GM23338 (cell line): Measurements from ENCODE around the gene HERC2. TPM values are rescaled to one million over a fixed set of nuclear protein-coding genes. Genes with fewer than 3 reads are reported as not detected.

ENCODE experiments used
- ATAC-seq: fragments of 200-7000 bp; cut with Tn5 transposase; 3 replicates; pipeline ENCODE4 v1.9.1; 2020
- DNase-seq: peaks from one replicate; pipeline ENCODE4 v3.0.0-alpha.2; 2015; ENCODE audit warnings: low spot score
- H2AFZ ChIP-seq: fragments of 200-600 bp; sonication (generic); 2 replicates; pipeline ENCODE4 v1.8.0; 2016; ENCODE audit warnings: antibody characterized with exemption, mild to moderate bottlenecking, moderate library complexity
- H3F3A ChIP-seq: fragments of 200-600 bp; sonication (generic); replicated peaks from 2 replicates; pipeline ENCODE4 v1.8.0; 2017; ENCODE audit warnings: antibody characterized with exemption, mixed run types, low read depth
- H3K27ac ChIP-seq: fragments of 200-600 bp; sonication (generic); 2 replicates; pipeline ENCODE4 v1.6.1; 2016; ENCODE audit warnings: low read depth
- H3K27me3 ChIP-seq: fragments of 200-600 bp; sonication (generic); 2 replicates; pipeline ENCODE4 v1.8.0; 2016; ENCODE audit warnings: mild to moderate bottlenecking, mixed run types, moderate library complexity; ENCODE audit not compliant: insufficient read depth
- H3K36me3 ChIP-seq: fragments of 200-600 bp; sonication (generic); 2 replicates; pipeline ENCODE4 v1.8.0; 2016; ENCODE audit warnings: mild to moderate bottlenecking; ENCODE audit not compliant: insufficient read depth
- H3K4me1 ChIP-seq: fragments of 200-600 bp; sonication (generic); 2 replicates; pipeline ENCODE4 v1.8.0; 2016; ENCODE audit warnings: mild to moderate bottlenecking, moderate library complexity; ENCODE audit not compliant: insufficient read depth
- H3K4me2 ChIP-seq: fragments of 200-600 bp; sonication (generic); 2 replicates; pipeline ENCODE4 v1.7.1; 2017; ENCODE audit warnings: mixed run types
- H3K4me3 ChIP-seq: fragments of 200-600 bp; sonication (generic); 2 replicates; pipeline ENCODE4 v1.6.1; 2016; ENCODE audit warnings: mixed run types
- H3K79me2 ChIP-seq: fragments of 200-600 bp; sonication (generic); replicated peaks from 2 replicates; pipeline ENCODE4 v1.8.0; 2017; ENCODE audit warnings: mild to moderate bottlenecking; ENCODE audit not compliant: insufficient read depth
- H3K9me2 ChIP-seq: fragments of 200-600 bp; sonication (generic); 2 replicates; pipeline ENCODE4 v1.8.0; 2017; ENCODE audit not compliant: insufficient read depth
- H4K20me1 ChIP-seq: fragments of 200-600 bp; sonication (generic); replicated peaks from 2 replicates; pipeline ENCODE4 v1.8.0; 2017; ENCODE audit warnings: mild to moderate bottlenecking; ENCODE audit not compliant: insufficient read depth
- H3K27ac Mint-ChIP-seq: 2 replicates; pipeline ENCODE4 v1.8.0; 2020; ENCODE audit warnings: inconsistent platforms, mild to moderate bottlenecking, moderate library complexity, mixed read lengths
- H3K27me3 Mint-ChIP-seq: 3 replicates; pipeline ENCODE4 v1.8.0; 2022; ENCODE audit warnings: low read depth, mild to moderate bottlenecking, moderate library complexity, mixed read lengths, inconsistent platforms; ENCODE audit not compliant: insufficient read depth, poor library complexity
- H3K36me3 Mint-ChIP-seq: 3 replicates; pipeline ENCODE4 v1.8.0; 2021; ENCODE audit warnings: low read depth, mild to moderate bottlenecking, inconsistent platforms, moderate library complexity, mixed read lengths
- H3K4me1 Mint-ChIP-seq: 3 replicates; pipeline ENCODE4 v1.8.0; 2020; ENCODE audit warnings: mild to moderate bottlenecking, inconsistent platforms, mixed read lengths
- H3K4me3 Mint-ChIP-seq: 3 replicates; pipeline ENCODE4 v1.8.0; 2021; ENCODE audit warnings: moderate library complexity, mild to moderate bottlenecking, inconsistent platforms, mixed read lengths
- H3K9me3 Mint-ChIP-seq: 3 replicates; pipeline ENCODE4 v1.8.0; 2020; ENCODE audit warnings: moderate library complexity, mild to moderate bottlenecking, inconsistent platforms, mixed read lengths
- CREB1 ChIP-seq: fragments of 250-450 bp; sonication (Bioruptor Pico); IDR thresholded peaks from 2 replicates; pipeline ENCODE4 v1.5.0; 2020; ENCODE audit warnings: low read depth, mild to moderate bottlenecking, moderate library complexity
- EZH2phosphoT487 ChIP-seq: fragments of 200-600 bp; sonication (generic); IDR thresholded peaks from one replicate; pipeline ENCODE4 v1.8.1; 2018; ENCODE audit warnings: antibody characterized with exemption; ENCODE audit not compliant: unreplicated experiment
- JUNB ChIP-seq: IDR thresholded peaks from one replicate; pipeline ENCODE4 v1.6.1; 2016; ENCODE audit warnings: antibody characterized with exemption; ENCODE audit not compliant: unreplicated experiment
- POLR2AphosphoS5 ChIP-seq: IDR thresholded peaks from 2 replicates; pipeline ENCODE4 v1.6.1; 2016; ENCODE audit warnings: antibody characterized with exemption, low read depth
- STAT1 ChIP-seq: IDR thresholded peaks from one replicate; pipeline ENCODE4 v1.6.1; 2016; ENCODE audit warnings: antibody characterized with exemption; ENCODE audit not compliant: unreplicated experiment
- ZNF114 ChIP-seq: fragments of 250-450 bp; sonication (Bioruptor Pico); IDR thresholded peaks from 2 replicates; pipeline ENCODE4 v1.5.0; 2020; ENCODE audit warnings: mild to moderate bottlenecking, moderate library complexity
- polyA plus RNA-seq: library from polyadenylated mRNA; unstranded; fragments of >200 nt; fragmentation: Nextera tagmentation; extraction: Ambion mirVana; gene quantifications from 2 replicates; pipeline ENCODE4 v1.2.1, GENCODE V29; 2016
- total RNA-seq: library from RNA; depleted of rRNA; stranded (reverse); fragments of >200 nt; shearing (Covaris generic); gene quantifications from 2 replicates; pipeline ENCODE4 v1.2.3, GENCODE V29; 2014
- TF ChIP-seq, protein P1 (sequence below), 2 experiments: fragments of 200-600 bp in 1 of 2; sonication (generic) in 1 of 2; conservative IDR thresholded peaks; 2 replicates each; pipeline versions ENCODE4 v1.5.1 to v1.6.1; 2016 to 2017; ENCODE audit warnings: antibody characterized with exemption in 2 of 2, low read depth in 2 of 2, mild to moderate bottlenecking in 2 of 2, moderate library complexity in 1 of 2
- TF ChIP-seq, protein P2 (sequence below): IDR thresholded peaks from one replicate; pipeline ENCODE4 v1.6.1; 2018; ENCODE audit warnings: antibody characterized with exemption; ENCODE audit not compliant: unreplicated experiment
- TF ChIP-seq, protein P3 (sequence below): IDR thresholded peaks from 2 replicates; pipeline ENCODE4 v1.6.1; 2016; ENCODE audit warnings: antibody characterized with exemption
- TF ChIP-seq, protein P4 (sequence below): fragments of 250-450 bp; sonication (Bioruptor Pico); IDR thresholded peaks from 2 replicates; pipeline ENCODE4 v1.5.0; 2020; ENCODE audit warnings: mild to moderate bottlenecking, moderate library complexity

HERC2 gene
- total and polyA plus RNA-seq, 2 experiments from 2014 or later = 71.3 to 80.7 TPM

DNA sequence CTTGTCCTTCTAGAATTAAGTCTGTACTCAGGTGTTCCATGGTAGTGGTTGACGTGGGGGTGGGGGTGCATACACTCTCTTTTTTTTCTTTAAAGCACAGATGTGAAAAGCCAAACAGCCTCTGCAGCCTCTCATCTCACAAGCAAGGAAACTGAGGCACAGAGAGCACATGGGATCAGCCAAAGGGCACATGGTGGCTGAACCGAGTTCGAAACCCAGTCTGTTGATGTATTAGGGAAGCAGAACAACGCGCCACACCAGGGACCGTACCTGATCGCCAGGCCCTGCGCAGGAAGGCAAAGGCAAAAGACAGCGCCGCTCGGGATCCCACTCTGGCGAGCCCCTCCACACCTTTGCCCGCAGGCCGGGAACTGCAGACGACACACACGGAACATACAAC lies 47.3 kb downstream of the HERC2 start:
- Histone ChIP-seq H3F3A (no peaks in the 10 kb centered on the region), H3K36me3 (peaks cover 8% of the 10 kb centered on the region; the same call in 1 of the 2 replicates), H3K79me2 (peaks cover 17% of the 10 kb centered on the region), H3K9me2 (no peaks in the 10 kb centered on the region), H3K4me3 (no peak overlapping the region), H4K20me1 (peaks cover 3% of the 10 kb centered on the region; the same call in 1 of the 2 replicates), H3K27me3 (no peaks in the 10 kb centered on the region), H2AFZ (no peak overlapping the region), H3K4me1 (no peaks in the 10 kb centered on the region), H3K27ac (no peak overlapping the region), H3K4me2 (no peak overlapping the region)
- H3K4me1 Mint-ChIP-seq = peaks cover 16% of the 10 kb centered on the region
- peaks cover 2% of the 10 kb centered on the region for H3K27me3 Mint-ChIP-seq
- ATAC-seq (no peak), DNase-seq (no peak)
- H3K9me3 Mint-ChIP-seq = no peaks in the 10 kb centered on the region
- TF ChIP-seq, protein P1, sequence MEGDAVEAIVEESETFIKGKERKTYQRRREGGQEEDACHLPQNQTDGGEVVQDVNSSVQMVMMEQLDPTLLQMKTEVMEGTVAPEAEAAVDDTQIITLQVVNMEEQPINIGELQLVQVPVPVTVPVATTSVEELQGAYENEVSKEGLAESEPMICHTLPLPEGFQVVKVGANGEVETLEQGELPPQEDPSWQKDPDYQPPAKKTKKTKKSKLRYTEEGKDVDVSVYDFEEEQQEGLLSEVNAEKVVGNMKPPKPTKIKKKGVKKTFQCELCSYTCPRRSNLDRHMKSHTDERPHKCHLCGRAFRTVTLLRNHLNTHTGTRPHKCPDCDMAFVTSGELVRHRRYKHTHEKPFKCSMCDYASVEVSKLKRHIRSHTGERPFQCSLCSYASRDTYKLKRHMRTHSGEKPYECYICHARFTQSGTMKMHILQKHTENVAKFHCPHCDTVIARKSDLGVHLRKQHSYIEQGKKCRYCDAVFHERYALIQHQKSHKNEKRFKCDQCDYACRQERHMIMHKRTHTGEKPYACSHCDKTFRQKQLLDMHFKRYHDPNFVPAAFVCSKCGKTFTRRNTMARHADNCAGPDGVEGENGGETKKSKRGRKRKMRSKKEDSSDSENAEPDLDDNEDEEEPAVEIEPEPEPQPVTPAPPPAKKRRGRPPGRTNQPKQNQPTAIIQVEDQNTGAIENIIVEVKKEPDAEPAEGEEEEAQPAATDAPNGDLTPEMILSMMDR (conservative IDR thresholded peaks at IDR 0.05; ENCODE audit: low read depth in 2 of 2) = no peak
- TF ChIP-seq STAT1 = no peak
- TF ChIP-seq ZNF114 (CRISPR knock-in tag) = no peak
- TF ChIP-seq EZH2phosphoT487 = no peak
- TF ChIP-seq, protein P2, sequence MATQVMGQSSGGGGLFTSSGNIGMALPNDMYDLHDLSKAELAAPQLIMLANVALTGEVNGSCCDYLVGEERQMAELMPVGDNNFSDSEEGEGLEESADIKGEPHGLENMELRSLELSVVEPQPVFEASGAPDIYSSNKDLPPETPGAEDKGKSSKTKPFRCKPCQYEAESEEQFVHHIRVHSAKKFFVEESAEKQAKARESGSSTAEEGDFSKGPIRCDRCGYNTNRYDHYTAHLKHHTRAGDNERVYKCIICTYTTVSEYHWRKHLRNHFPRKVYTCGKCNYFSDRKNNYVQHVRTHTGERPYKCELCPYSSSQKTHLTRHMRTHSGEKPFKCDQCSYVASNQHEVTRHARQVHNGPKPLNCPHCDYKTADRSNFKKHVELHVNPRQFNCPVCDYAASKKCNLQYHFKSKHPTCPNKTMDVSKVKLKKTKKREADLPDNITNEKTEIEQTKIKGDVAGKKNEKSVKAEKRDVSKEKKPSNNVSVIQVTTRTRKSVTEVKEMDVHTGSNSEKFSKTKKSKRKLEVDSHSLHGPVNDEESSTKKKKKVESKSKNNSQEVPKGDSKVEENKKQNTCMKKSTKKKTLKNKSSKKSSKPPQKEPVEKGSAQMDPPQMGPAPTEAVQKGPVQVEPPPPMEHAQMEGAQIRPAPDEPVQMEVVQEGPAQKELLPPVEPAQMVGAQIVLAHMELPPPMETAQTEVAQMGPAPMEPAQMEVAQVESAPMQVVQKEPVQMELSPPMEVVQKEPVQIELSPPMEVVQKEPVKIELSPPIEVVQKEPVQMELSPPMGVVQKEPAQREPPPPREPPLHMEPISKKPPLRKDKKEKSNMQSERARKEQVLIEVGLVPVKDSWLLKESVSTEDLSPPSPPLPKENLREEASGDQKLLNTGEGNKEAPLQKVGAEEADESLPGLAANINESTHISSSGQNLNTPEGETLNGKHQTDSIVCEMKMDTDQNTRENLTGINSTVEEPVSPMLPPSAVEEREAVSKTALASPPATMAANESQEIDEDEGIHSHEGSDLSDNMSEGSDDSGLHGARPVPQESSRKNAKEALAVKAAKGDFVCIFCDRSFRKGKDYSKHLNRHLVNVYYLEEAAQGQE = no peak
- TF ChIP-seq POLR2AphosphoS5 = no peak
- TF ChIP-seq, protein P3, sequence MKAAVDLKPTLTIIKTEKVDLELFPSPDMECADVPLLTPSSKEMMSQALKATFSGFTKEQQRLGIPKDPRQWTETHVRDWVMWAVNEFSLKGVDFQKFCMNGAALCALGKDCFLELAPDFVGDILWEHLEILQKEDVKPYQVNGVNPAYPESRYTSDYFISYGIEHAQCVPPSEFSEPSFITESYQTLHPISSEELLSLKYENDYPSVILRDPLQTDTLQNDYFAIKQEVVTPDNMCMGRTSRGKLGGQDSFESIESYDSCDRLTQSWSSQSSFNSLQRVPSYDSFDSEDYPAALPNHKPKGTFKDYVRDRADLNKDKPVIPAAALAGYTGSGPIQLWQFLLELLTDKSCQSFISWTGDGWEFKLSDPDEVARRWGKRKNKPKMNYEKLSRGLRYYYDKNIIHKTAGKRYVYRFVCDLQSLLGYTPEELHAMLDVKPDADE = no peak
- no peak for TF ChIP-seq JUNB
- TF ChIP-seq, protein P4, sequence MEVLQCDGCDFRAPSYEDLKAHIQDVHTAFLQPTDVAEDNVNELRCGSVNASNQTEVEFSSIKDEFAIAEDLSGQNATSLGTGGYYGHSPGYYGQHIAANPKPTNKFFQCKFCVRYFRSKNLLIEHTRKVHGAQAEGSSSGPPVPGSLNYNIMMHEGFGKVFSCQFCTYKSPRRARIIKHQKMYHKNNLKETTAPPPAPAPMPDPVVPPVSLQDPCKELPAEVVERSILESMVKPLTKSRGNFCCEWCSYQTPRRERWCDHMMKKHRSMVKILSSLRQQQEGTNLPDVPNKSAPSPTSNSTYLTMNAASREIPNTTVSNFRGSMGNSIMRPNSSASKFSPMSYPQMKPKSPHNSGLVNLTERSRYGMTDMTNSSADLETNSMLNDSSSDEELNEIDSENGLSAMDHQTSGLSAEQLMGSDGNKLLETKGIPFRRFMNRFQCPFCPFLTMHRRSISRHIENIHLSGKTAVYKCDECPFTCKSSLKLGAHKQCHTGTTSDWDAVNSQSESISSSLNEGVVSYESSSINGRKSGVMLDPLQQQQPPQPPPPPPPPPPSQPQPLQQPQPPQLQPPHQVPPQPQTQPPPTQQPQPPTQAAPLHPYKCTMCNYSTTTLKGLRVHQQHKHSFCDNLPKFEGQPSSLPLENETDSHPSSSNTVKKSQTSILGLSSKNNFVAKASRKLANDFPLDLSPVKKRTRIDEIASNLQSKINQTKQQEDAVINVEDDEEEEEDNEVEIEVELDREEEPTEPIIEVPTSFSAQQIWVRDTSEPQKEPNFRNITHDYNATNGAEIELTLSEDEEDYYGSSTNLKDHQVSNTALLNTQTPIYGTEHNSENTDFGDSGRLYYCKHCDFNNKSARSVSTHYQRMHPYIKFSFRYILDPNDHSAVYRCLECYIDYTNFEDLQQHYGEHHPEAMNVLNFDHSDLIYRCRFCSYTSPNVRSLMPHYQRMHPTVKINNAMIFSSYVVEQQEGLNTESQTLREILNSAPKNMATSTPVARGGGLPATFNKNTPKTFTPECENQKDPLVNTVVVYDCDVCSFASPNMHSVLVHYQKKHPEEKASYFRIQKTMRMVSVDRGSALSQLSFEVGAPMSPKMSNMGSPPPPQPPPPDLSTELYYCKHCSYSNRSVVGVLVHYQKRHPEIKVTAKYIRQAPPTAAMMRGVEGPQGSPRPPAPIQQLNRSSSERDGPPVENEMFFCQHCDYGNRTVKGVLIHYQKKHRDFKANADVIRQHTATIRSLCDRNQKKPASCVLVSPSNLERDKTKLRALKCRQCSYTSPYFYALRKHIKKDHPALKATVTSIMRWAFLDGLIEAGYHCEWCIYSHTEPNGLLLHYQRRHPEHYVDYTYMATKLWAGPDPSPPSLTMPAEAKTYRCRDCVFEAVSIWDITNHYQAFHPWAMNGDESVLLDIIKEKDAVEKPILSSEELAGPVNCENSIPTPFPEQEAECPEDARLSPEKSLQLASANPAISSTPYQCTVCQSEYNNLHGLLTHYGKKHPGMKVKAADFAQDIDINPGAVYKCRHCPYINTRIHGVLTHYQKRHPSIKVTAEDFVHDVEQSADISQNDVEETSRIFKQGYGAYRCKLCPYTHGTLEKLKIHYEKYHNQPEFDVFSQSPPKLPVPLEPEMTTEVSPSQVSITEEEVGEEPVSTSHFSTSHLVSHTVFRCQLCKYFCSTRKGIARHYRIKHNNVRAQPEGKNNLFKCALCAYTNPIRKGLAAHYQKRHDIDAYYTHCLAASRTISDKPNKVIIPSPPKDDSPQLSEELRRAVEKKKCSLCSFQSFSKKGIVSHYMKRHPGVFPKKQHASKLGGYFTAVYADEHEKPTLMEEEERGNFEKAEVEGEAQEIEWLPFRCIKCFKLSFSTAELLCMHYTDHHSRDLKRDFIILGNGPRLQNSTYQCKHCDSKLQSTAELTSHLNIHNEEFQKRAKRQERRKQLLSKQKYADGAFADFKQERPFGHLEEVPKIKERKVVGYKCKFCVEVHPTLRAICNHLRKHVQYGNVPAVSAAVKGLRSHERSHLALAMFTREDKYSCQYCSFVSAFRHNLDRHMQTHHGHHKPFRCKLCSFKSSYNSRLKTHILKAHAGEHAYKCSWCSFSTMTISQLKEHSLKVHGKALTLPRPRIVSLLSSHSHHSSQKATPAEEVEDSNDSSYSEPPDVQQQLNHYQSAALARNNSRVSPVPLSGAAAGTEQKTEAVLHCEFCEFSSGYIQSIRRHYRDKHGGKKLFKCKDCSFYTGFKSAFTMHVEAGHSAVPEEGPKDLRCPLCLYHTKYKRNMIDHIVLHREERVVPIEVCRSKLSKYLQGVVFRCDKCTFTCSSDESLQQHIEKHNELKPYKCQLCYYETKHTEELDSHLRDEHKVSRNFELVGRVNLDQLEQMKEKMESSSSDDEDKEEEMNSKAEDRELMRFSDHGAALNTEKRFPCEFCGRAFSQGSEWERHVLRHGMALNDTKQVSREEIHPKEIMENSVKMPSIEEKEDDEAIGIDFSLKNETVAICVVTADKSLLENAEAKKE (CRISPR knock-in tag) = no peak
- no peak for TF ChIP-seq CREB1 (CRISPR knock-in tag)
- no peak overlapping the region for H3K4me3 Mint-ChIP-seq
- H3K36me3 Mint-ChIP-seq = peaks cover 62% of the 10 kb centered on the region
- no peak overlapping the region for H3K27ac Mint-ChIP-seq
